Brain pericyte (primary cell): Measurements from ENCODE around the gene BBS10.
"Not testable (repeated sequence)": the region's sequence is repeated elsewhere in the genome, so short reads cannot be mapped to it uniquely, and the experiment has no call there.

ENCODE experiments used
- DNase-seq: peaks from one replicate; pipeline ENCODE4 v3.0.0-alpha.2; 2012; ENCODE audit warnings: low read depth, low spot score

Gene BBS10

DNA sequence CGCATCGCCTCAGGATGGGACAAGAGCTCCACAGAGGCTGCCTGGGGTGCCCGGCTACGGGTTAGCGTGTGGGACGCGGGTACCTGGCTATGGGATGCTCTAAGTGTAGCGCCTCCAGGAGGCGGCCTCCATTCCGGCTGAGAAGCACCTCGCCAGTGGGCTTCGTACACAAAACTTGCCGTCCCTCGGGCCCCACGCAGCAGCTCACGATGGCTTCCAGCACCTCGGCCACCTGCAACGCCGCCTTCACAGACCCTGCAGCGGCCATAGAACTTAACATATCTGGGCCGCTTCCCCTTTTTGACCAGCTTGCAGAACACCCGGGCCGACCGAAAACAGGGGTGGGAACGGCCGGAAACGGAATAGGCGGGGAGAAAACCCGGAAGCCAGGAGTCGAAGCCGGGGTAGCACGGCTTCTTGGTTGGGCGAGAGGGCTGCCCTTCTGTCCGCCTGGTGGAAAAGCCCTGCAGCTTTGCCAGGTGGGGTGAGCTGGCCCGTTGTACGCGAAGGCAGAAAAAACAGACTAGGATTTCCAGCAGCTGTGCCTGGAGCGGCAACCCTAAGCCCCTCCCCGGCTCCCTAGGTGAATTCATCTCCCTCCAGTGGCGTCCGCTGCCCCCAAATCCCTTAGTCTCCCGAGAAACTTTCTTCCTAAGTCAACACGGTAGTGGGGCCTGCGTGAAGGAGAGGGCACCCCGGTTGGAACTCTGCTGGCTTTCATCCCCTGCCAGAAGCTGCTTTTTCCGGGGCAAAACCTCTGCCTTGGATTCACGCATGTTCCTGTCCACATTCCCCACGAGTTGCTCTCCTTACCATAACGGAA, at the start of gene BBS10:
Gene BBS10 (minus strand): TSS at position 337 of the 823 bp plus-strand sequence. CDS start 57 bp downstream, at position 280.
- DNase-seq, result peak; percentile 56

DNA sequence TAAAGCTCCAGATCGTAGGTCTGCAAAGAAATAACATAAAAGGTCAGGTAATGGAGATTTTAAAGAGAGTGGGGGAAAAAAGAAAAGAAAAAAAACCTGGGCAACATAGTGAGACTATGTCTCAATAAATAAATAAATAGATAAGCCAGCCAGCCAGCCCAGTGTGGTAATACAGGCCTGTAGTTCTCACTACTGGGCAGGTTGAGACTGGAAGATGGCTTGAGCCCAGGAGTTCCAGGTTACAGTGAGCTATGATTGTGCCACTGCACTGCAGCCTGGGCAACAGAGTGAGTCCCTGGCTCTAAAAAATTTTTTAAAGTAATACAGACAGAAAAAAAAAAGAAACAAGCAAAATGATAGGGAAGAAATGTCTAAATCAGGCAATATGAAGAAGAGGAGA, 43.2 kb upstream of the BBS10 start:
- DNase-seq, result no peak

DNA sequence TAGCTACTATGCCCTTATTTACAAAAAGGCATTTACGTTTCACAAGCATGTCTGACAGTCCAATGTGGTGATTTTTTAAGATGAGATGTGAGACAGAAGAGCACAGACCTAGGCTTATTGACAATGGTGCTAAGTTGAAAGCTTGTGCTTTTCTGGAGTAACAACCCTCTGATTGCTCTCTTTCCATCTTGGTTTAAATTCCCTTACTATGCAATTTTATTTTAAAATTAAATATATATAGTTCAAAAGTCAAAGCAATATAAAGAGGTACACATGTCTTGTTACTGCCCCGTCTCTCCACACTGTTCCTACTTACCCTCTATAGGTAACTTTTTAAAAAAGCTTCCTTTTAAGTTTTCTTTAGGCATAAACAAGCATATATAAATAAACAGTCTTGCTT, 39.4 kb upstream of the BBS10 start:
- DNase-seq, result no peak

DNA sequence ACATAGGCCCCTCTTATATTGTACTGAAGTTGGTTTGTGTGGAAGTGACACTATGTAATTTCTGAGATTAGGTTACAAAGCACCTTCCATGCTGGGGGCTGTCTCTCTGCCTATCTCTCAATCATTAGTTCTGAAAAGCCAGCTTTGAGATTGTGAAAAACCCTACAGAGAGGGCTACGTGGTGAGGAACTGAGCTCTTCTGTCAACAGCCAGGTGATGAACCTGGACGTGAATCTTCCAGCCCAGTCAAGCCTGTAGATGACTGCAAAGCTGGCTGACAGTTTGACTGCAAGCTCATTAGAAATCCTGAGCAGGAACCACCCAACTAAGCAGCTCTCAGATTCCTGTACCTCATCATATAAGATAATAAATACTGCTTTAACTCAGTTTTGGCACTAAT, 36.3 kb upstream of the BBS10 start:
- DNase-seq, result no peak

DNA sequence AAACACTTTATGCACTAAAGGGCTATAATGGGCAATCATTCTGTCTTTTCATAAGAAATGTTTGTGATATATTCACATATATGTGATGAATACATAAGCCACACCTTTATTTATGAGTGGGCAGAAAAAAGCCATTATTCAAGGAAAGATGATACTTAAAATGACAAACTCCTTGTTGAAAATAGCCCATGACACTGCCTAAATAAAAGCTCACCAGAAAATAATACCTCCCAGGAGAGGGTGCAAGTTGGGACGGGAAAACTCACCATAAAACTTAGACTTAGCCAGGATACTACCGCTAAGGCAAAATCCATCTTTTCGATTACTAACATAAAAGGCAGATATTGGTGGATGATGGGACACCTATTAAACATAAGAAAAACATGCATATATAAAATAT, 35.8 kb upstream of the BBS10 start:
- DNase-seq, result no peak

DNA sequence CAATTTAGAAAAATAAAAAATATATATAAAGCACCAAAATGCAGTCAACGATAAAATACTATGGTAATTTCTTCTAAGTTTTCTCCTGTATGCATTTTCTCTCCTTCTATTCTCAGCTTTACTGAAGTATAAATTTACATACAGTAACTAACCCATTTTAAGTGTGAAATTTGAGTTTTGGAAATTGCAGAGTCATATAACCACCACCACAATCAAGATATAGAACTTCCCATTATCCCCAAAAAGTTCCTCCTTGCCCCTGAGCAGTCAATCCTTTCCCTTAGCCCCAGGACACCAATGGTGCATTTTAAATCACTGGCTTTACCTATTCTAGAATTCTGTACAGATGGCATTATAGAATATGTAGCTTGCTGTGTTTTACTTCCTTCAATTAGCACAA, 31.0 kb upstream of the BBS10 start:
- DNase-seq, result no peak

DNA sequence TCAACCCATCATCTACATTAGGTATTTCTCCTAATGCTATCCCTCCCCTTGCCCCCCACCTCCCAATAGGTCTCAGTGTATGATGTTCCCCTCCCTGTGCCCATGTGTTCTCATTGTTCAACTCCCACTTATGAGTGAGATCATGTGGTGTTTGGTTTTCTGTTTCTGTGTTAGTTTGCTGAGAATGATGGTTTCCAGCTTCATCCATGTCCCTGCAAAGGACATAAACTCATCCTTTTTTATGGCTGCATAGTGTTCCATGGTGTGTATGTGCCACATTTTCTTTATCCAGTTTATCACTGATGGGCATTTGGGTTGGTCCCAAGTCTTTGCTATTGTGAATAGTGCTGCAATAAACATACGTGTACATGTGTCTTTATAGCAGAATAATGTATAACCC, 28.7 kb upstream of the BBS10 start:
- not testable (repeated sequence) for DNase-seq

DNA sequence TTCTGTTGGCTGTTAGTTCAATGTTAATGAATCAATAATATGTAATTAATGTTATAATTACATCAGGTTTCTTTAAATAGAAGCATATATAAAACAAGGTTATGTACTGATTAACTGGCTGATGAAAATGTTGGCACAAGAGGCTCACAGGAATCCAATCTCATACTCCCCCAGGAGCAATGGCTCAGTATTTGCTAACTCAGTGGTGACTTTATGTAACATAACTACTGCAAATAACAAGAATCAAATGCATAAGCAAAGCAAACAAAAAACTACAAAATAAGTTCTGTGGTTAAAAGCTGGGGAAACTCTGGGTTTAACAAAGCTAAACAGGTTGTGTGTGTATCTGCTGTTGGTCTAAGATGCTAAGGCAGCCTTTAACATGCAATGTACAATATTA, 27.7 kb upstream of the BBS10 start:
- DNase-seq, result no peak

DNA sequence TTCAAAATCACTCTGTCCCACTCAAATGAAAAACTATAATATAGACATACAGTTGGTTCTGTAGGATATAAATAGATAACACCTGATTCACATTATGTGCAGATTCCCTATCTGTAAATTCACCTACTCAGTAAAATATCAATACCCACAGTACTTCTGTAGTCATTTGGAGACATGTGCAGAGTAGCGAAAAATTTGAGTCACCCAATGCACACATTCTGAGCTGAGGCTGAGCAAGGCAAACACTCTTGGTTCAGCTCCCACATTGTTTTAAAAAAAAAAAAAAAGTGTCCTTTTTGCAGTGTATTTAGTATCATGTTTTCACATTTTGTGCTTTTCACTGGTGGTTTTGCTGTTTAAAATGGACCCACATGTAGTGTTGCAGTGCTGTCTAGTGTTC, 27.3 kb upstream of the BBS10 start:
- DNase-seq, result no peak

DNA sequence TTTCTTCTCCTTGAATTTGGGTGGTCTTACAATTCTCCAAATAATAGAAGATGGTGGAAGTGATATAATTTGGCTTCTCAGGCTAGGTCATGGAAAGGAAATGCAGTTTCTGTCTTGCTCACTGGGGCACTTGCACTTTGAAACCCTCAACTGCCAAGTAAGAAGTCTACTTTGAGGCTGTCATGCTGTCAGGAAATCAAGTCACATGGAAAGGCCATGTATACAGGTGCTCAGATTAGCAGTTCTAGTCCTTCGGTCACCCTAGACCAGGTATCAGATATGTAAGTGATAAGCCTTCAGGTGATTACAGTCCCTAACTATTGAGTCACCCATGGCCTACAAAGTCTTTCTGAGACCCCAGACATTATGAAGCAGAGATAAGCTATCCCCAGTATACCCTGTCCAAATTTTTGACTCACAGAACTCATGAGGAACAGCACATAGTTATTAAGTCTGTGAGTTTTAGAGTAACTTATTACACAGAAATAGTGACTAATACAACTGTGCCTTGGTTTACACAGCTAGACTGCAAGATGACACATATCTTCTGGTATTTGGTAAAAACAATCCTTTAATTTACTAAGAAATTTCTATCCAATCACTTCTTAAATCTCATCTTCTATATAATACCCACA, 26.3 kb upstream of the BBS10 start:
- no peak for DNase-seq

DNA sequence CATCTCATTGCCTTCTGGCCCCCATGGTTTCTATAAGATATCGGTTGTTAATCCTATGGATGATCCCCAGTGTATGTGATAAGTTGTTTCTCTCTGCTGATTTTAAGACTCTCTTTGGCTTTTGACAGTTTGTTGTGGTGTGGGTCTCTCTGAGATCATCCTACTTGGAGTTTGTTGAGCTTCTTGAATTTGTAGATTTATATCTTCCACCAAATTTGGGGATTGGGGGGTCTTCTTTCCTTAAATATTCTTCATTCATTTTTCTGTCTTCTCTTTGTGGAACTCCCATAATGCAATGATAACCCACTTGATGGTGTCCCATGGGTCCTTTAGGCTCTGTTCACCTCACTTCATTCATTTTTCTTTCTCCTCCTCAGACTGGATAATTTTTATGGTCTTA, 20.0 kb upstream of the BBS10 start:
- no peak for DNase-seq

DNA sequence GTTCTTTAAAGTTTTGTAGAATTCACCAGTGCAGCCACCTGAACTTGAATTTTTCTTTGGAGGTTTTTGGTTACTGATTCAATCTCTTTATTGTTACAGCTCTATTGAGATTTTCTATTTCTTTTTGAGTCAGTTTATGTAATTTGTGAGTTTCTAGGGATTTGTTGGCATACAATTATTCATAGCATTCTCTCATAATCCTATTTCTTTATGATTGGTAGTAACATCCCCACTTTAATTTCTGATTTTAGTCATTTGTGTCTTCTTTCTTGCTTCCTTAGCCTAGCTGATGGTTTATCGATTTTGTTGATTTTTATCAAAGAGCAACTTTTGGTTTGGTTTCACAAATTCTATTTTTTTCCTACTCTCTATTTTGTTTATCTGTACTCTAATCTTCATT, 17.9 kb upstream of the BBS10 start:
- no peak for DNase-seq

DNA sequence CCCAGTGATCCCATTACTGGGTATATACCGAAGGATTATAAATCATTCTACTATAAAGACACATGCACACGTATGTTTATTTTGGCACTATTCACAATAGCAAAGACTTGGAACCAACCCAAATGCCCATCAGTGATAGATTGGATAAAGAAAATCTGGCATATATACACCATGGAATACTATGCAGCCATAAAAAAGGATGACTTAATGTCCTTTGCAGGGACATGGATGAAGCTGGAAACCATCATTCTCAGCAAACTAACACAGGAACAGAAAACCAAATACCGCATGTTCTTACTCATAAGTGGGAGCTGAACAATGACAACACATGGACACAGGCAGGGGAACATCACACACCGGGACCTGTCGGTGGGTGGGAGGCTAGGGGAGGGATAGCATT, 15.9 kb upstream of the BBS10 start:
- DNase-seq, result not testable (repeated sequence)

DNA sequence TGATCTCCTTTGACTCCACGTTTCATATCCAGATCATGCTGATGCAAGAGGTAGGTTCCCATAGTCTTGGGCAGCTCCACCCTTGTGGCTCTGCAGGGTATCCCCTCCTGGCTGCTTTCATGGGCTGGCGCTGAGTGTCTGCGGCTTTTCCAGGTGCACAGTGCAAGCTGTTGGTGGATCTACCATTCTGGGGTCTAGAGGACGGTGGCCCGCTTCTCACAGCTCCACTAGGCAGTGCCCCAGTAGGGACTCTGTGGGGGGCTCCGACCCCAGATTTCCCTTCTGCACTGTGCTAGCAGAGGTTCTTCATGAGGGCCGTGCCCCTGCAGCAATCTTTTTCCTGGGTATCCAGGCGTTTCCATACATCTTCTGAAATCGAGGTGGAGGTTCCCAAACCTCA, 12.1 kb upstream of the BBS10 start:
- DNase-seq, result no peak

DNA sequence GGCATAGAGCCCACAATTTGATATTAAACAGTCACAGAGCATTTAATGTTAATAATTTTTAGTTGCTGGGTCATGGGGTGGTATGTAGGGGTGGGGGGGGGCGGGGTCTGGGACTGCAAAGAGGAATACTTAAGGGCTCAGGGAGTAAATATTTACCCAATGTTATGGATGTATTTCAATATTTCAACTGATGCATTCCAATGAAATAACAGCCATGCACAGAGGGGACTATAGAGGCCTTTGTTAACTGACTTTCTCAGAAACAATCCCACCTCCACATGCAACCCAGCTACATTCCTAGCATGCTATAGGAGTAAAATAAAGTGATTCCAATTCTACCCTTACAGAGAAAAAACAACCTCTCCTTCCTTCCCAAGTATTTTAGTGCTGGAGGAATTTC, 7.9 kb upstream of the BBS10 start:
- DNase-seq, result no peak

DNA sequence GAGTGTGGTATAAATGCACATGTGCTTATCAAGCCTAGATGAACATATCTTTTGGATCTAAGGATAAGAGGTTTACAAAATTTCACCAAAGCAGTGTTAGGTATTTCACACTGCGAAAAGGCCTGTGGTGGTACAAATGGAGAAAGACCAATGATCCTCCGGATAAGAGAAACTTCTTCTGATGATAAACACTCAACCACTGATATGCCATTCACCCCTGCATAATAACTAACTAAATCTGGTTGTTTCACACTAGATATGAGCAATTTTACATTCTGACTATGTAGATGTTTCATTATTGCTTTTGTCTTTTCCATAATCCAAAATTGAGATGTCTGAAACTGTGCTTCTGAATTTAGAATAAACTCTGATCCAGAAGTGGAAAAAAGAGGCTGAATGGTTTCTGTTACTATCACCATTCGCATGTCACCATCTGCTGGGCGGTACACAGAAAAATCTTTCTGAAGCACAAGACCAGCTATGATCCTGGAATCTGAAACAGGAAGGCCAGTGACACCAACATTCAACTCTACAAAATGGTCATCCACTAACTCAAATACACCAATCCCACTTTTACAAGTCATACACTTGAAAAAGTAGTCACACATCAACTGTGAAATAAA, 1.3 kb downstream of the BBS10 start:
- DNase-seq, result no peak

DNA sequence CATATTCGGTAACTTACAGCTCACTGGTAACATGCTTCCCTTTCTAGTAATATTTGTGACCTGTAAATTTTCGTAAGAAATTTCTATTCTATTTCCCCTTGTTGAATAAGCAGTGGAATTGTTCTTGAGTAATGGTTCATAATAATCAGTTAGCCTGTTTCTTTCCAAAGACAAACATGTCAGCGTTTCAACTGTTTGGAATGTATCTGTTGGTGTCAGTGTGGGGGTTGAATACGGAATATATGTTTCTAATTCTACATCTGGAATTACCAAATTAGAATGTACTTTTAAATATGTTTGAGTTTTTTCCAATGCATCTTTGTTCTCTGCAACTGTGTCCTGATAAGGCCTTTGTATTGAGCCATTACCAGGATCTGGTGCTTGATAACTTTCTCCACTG, 2.0 kb downstream of the BBS10 start:
- no peak for DNase-seq

DNA sequence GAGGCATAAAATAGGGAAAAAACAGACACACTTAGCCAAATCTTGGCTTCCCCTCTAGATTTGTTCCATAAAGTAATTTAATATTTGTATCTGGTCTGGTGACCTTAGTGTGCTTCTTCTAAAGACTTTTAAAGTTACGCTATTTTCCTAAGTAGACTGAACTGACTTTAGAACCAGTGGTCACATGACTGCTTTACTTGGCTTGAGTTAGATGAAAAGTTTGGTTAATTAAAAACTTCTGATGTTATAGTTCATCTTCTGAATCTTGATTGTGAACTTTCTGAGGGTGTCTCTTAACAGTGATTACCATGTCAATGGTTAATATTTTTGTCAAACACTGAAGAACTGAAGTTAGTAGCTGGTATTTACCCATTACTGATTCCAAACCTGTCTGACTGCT, 2.6 kb downstream of the BBS10 start:
- no peak for DNase-seq

DNA sequence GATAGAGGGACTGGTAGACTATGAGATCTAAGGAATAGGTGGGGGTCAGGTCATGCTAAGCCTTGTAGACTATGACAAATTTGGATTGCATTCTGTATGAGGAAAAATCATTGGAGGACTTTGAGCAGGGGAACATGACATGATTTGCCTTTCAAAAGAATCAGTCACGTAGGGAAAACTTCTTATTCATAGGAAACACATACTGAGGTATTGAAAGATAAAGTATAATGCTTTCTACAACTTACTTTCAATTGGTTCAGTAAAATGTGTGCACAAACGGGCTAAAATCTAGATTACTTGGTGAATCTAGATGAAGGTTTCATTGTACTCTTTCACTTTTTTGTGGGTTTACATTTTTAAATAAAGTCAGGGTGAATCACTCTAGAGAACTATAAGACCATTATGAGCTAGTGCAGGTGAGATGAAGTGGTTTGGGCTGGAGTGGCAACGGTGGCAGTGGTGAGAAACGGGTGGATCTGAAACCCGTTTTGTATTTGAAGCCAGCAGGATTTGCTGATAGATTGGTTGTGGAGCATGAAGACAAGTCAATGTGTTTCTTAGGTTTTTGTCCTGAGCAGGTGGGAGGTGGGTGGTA, 6.7 kb downstream of the BBS10 start:
- no peak for DNase-seq

DNA sequence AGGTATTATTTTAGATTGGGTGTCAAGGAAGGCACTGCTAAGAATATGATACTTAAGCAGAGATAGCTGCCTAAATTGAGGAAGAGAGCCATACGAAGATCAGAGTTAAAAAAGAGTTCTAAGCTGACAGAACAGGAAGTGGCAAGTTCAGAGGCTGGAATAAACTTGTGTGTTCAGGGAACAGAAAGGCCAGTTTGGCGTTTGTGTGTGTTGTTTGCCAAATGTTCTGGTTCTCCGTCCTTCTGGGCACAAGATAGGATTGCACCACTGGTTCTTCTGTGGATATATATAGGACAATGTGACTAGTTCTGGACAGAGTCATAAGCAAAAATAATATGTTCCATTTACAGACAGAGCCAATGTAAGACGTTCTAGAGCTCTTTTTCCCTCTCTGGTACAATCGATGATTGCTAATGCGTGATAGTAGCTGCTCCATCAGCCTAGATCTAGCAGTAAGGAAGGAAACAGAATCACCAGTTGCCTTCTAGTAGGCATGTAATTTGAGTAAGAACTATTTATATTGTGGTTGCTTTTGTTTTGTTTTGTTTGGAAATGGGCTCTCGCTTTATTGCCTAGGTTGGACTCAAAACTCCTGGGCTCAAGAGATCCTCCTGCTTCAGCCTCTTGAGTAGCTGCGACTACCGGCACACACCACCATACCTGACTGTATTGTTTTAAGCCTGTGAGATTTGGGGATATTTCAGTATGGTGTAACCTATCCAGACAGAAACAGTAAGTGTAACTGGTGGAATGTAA, 7.4 kb downstream of the BBS10 start:
- no peak for DNase-seq

DNA sequence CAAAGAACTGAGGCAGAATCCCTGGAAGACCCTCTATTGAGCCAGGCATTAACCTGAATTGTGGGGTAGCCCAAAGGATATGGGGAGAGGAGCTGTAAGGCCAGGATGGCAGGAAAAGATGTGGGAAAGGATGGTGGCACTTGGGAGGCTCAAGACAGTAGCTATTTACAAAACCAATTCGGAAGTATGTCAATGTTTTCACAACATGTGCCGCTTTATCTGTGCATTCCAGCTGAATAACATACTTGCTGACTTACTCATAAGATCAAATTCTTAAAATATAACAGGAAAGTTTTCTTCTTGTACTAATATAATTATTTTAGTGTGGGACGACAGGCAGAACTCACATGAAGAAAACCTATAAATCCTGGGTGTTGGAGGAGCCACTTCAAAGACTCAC, 10.6 kb downstream of the BBS10 start:
- no peak for DNase-seq

DNA sequence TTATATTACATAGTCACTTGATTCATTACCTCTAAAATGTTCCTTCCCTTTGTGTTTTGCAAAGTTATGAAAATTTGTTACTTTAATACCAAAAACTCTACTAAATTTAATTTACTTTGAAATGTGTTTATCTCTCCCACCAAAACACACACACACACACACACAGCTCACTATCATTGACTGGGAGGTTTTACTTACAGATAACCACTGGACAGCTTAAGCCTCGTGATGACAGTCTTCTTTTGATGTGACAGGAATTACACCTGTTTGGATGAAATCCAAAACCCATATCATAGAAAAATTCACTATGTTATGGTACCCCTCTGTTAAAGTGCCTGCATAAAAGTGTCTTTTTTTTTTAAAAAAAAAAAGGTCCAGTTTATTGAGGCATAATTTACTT, 15.6 kb downstream of the BBS10 start:
- no peak for DNase-seq
